ENCODE results near the gene NES. TPM values are rescaled to one million over a fixed set of nuclear protein-coding genes. Genes with fewer than 3 reads are reported as not detected.

NES gene
- total and polyA plus RNA-seq, 4 donors: 0.15 to 3.1 (median 1.9) TPM

DNA sequence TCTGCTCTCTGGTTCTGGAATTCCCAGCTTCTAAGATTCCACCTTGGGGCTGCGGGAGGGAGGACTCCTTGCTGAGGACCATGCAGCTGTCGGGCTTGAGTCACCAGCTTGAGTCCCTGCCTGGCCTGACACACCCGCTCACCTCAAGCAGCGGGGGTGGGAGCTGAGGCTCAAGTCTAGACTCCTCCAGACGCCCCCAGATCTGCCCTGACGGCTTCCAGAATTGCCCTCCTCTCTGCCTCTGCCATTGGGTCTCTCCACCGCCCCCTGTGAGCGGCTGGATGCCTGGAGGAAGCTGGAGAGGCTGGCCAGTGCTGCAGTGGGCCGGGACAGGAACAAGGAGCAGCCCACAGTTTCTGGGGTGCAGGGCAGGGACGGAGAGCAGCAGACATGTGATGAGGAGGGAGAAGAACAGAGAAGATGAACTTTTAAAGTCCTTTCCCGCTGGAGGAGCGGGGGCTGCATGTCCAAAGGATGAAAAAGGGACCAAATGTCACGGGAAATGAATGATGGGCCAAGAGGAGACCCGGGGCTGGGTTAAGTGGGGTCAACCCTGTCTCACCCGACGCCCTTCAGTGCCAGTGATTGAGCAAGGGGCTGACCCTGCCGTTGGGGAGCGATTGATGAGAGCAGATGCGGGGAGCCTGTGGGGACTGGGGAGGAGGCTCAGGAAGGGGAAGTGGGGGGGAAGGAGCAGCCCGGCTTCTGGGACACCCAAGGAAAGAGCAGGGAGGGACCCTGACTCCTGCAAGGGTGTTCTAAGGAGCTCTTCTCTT, 14.6 kb upstream of the NES start:
- H3K4me3 ChIP-seq (ENCODE audit: low read depth in 1 of 3, low read length in 3 of 3): no peak overlapping the region
- peaks cover 0 to 5% (median 3%) of the 10 kb centered on the region in 4 donors for H3K4me1 ChIP-seq (ENCODE audit: control insufficient read depth in 4 of 4, insufficient read depth in 4 of 4, low read length in 3 of 4)
- H3K9ac ChIP-seq (ENCODE audit: low read depth in 1 of 2, low read length in 2 of 2): no peak overlapping the region
- H3K27me3 ChIP-seq (ENCODE audit: control insufficient read depth in 4 of 4, insufficient read depth in 4 of 4, low read length in 3 of 4): peaks cover 0 to 2% (median under 1%) of the 10 kb centered on the region in 4 donors
- WGBS: 20% methylated on average over 20 of the region's 20 CpGs
- no peaks in the 10 kb centered on the region for H3K9me3 ChIP-seq (ENCODE audit: control insufficient read depth in 4 of 4, low read length in 3 of 4)
- no peaks in the 10 kb centered on the region for H3K36me3 ChIP-seq (ENCODE audit: control insufficient read depth in 4 of 4, insufficient read depth in 3 of 4, low read depth in 1 of 4, low read length in 3 of 4)
- DNase-seq (ENCODE audit: low spot score): no peak
- TF ChIP-seq RAD21 (IDR thresholded peaks at IDR 0.05): no peak
- TF ChIP-seq, protein P1, sequence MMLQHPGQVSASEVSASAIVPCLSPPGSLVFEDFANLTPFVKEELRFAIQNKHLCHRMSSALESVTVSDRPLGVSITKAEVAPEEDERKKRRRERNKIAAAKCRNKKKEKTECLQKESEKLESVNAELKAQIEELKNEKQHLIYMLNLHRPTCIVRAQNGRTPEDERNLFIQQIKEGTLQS (IDR thresholded peaks at IDR 0.05): no peak
- TF ChIP-seq, protein P2, sequence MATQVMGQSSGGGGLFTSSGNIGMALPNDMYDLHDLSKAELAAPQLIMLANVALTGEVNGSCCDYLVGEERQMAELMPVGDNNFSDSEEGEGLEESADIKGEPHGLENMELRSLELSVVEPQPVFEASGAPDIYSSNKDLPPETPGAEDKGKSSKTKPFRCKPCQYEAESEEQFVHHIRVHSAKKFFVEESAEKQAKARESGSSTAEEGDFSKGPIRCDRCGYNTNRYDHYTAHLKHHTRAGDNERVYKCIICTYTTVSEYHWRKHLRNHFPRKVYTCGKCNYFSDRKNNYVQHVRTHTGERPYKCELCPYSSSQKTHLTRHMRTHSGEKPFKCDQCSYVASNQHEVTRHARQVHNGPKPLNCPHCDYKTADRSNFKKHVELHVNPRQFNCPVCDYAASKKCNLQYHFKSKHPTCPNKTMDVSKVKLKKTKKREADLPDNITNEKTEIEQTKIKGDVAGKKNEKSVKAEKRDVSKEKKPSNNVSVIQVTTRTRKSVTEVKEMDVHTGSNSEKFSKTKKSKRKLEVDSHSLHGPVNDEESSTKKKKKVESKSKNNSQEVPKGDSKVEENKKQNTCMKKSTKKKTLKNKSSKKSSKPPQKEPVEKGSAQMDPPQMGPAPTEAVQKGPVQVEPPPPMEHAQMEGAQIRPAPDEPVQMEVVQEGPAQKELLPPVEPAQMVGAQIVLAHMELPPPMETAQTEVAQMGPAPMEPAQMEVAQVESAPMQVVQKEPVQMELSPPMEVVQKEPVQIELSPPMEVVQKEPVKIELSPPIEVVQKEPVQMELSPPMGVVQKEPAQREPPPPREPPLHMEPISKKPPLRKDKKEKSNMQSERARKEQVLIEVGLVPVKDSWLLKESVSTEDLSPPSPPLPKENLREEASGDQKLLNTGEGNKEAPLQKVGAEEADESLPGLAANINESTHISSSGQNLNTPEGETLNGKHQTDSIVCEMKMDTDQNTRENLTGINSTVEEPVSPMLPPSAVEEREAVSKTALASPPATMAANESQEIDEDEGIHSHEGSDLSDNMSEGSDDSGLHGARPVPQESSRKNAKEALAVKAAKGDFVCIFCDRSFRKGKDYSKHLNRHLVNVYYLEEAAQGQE (IDR thresholded peaks at IDR 0.05): no peak
- TF ChIP-seq RXRA (IDR thresholded peaks at IDR 0.05): no peak
- TF ChIP-seq HNF4A (conservative IDR thresholded peaks at IDR 0.05): no peak
- TF ChIP-seq EGR1 (IDR thresholded peaks at IDR 0.05; ENCODE audit: low read depth in 2 of 2): no peak
- no peak overlapping the region for H3K27ac ChIP-seq (ENCODE audit: low read depth in 1 of 2, low read length in 2 of 2)

DNA sequence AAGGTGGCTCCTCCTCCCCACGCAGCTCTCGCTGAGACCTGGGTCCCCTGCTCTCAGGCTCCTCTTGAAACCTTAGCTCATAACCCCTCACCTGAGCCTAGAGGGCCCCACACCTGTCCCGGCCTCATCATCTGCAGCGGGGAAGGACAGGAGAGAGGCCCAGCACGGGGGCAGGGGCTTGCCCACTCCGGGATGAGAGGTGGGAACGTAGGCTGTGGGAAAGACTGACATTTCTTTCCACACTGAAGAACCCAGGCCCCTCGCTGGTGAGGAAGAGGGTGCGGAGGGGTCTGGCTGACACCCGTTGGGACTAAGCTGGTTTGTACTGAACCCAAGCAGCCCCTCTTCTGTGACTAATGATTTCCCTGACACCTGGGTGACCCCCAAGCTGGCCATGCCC, 14.0 kb upstream of the NES start:
- TF ChIP-seq, protein P3, sequence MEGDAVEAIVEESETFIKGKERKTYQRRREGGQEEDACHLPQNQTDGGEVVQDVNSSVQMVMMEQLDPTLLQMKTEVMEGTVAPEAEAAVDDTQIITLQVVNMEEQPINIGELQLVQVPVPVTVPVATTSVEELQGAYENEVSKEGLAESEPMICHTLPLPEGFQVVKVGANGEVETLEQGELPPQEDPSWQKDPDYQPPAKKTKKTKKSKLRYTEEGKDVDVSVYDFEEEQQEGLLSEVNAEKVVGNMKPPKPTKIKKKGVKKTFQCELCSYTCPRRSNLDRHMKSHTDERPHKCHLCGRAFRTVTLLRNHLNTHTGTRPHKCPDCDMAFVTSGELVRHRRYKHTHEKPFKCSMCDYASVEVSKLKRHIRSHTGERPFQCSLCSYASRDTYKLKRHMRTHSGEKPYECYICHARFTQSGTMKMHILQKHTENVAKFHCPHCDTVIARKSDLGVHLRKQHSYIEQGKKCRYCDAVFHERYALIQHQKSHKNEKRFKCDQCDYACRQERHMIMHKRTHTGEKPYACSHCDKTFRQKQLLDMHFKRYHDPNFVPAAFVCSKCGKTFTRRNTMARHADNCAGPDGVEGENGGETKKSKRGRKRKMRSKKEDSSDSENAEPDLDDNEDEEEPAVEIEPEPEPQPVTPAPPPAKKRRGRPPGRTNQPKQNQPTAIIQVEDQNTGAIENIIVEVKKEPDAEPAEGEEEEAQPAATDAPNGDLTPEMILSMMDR (IDR thresholded peaks at IDR 0.05; ENCODE audit: low read depth, low read length, missing input control): no peak
- no peak for TF ChIP-seq RXRA (IDR thresholded peaks at IDR 0.05)
- TF ChIP-seq TAF1 (conservative IDR thresholded peaks at IDR 0.05): no peak
- TF ChIP-seq FOXA1 (IDR thresholded peaks at IDR 0.05): no peak
- no peak for DNase-seq (ENCODE audit: low spot score)
- Histone ChIP-seq H3K27me3 (ENCODE audit: control insufficient read depth in 4 of 4, insufficient read depth in 4 of 4, low read length in 3 of 4) (peaks cover 0 to 2% (median under 1%) of the 10 kb centered on the region in 4 donors), H3K9me3 (ENCODE audit: control insufficient read depth in 4 of 4, low read length in 3 of 4) (no peaks in the 10 kb centered on the region), H3K4me1 (ENCODE audit: control insufficient read depth in 4 of 4, insufficient read depth in 4 of 4, low read length in 3 of 4) (peaks cover 0 to 5% (median 3%) of the 10 kb centered on the region in 4 donors), H3K27ac (ENCODE audit: low read depth in 1 of 2, low read length in 2 of 2) (no peak overlapping the region), H3K4me3 (ENCODE audit: low read depth in 1 of 3, low read length in 3 of 3) (no peak overlapping the region), H3K36me3 (ENCODE audit: control insufficient read depth in 4 of 4, insufficient read depth in 3 of 4, low read depth in 1 of 4, low read length in 3 of 4) (no peaks in the 10 kb centered on the region), H3K9ac (ENCODE audit: low read depth in 1 of 2, low read length in 2 of 2) (no peak overlapping the region)
- 48% methylated on average over 10 of the region's 10 CpGs for WGBS

DNA sequence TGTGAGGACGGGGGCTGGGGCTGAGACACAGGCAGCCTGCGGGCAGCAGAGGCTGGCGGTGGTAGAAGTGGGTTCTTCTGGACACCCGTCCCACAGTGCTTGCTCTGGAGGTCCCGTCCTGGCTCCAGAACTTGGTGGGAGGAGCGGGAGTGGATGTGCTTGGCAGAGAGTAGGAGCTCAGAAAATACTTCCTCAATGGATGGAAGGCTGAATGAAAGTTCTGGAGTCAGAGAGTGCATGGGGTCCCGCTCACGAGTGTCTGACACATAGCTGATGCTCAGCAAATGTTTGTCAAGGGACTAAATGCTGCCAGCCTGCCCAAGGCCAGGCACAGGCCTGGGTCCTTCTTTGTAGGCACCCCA, 13.4 kb upstream of the NES start:
- H3K27me3 ChIP-seq (ENCODE audit: control insufficient read depth in 4 of 4, insufficient read depth in 4 of 4, low read length in 3 of 4): peaks cover 0 to 2% (median under 1%) of the 10 kb centered on the region in 4 donors
- TF ChIP-seq RXRA (IDR thresholded peaks at IDR 0.05): no peak
- no peak for TF ChIP-seq RAD21 (IDR thresholded peaks at IDR 0.05)
- no peak for TF ChIP-seq HNF4G (IDR thresholded peaks at IDR 0.05)
- TF ChIP-seq FOXA1 (IDR thresholded peaks at IDR 0.05): no peak
- TF ChIP-seq, protein P4, sequence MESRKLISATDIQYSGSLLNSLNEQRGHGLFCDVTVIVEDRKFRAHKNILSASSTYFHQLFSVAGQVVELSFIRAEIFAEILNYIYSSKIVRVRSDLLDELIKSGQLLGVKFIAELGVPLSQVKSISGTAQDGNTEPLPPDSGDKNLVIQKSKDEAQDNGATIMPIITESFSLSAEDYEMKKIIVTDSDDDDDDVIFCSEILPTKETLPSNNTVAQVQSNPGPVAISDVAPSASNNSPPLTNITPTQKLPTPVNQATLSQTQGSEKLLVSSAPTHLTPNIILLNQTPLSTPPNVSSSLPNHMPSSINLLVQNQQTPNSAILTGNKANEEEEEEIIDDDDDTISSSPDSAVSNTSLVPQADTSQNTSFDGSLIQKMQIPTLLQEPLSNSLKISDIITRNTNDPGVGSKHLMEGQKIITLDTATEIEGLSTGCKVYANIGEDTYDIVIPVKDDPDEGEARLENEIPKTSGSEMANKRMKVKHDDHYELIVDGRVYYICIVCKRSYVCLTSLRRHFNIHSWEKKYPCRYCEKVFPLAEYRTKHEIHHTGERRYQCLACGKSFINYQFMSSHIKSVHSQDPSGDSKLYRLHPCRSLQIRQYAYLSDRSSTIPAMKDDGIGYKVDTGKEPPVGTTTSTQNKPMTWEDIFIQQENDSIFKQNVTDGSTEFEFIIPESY (IDR thresholded peaks at IDR 0.05): no peak
- TF ChIP-seq, protein P5, sequence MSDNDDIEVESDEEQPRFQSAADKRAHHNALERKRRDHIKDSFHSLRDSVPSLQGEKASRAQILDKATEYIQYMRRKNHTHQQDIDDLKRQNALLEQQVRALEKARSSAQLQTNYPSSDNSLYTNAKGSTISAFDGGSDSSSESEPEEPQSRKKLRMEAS (IDR thresholded peaks at IDR 0.05): no peak
- TF ChIP-seq, protein P1 (IDR thresholded peaks at IDR 0.05): no peak
- no peak for TF ChIP-seq NR2F2 (IDR thresholded peaks at IDR 0.05)
- no peak for TF ChIP-seq FOXA2 (IDR thresholded peaks at IDR 0.05)
- TF ChIP-seq YY1 (IDR thresholded peaks at IDR 0.05): no peak
- peaks cover 0 to 5% (median 3%) of the 10 kb centered on the region in 4 donors for H3K4me1 ChIP-seq (ENCODE audit: control insufficient read depth in 4 of 4, insufficient read depth in 4 of 4, low read length in 3 of 4)
- H3K4me3 ChIP-seq (ENCODE audit: low read depth in 1 of 3, low read length in 3 of 3): no peak overlapping the region
- no peak for DNase-seq (ENCODE audit: low spot score)
- no peak overlapping the region for H3K9ac ChIP-seq (ENCODE audit: low read depth in 1 of 2, low read length in 2 of 2)
- no peak overlapping the region for H3K27ac ChIP-seq (ENCODE audit: low read depth in 1 of 2, low read length in 2 of 2)
- H3K36me3 ChIP-seq (ENCODE audit: control insufficient read depth in 4 of 4, insufficient read depth in 3 of 4, low read depth in 1 of 4, low read length in 3 of 4): no peaks in the 10 kb centered on the region
- no peaks in the 10 kb centered on the region for H3K9me3 ChIP-seq (ENCODE audit: control insufficient read depth in 4 of 4, low read length in 3 of 4)
- 51% methylated on average over 8 of the region's 8 CpGs for WGBS
